Measurements from ENCODE around the gene INTU.
"Not testable (repeated sequence)": the region's sequence is repeated elsewhere in the genome, so short reads cannot be mapped to it uniquely, and the experiment has no call there.

INTU gene

DNA sequence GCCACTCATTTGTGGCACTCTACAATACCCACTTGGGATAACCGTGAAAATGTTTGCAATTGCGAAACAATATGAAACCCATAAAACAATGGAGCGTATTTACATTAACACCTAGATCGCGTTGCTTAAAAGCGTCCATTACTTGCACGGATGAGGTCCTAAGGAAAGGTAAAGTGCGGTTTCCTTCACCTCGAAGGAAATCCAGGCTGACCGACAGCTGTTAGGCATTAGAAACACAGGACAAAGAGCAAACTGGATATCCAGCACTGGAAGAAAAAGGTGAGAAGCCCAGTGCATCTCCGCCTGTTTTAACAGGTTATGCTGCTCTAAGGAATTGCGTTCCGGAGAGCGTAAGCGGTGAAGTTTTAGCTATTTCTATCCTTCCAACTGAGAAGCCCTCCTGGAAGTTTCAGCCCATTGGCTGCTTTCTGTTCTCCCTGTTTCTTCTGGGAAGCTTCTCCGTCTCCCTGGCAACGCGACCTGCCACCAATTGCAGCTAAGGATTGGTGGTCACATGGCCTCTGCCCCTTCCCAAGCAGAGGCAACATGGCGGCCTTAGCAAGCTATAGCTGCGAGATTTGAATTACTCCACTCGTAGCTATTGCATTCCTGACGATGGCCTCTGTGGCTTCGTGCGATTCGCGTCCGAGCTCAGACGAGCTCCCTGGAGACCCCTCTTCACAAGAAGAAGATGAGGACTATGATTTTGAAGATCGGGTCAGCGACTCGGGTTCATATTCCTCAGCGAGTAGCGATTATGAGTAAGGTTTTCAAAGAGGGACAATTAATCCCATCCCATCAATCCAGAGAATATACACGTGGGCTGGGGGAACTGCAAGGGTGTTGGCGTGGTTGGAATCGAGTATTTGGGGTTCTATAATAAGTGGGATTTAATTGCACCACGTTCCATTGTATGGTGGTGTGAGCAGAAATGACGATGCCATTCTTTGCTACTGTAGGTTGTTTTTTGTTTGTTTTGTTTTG, at the start of gene INTU:
TSS of gene INTU (plus strand) at position 538 of the 984 bp plus-strand sequence. CDS start at position 616, 78 bp downstream.
- DNase-seq (ENCODE audit: low read depth in 2 of 3, low spot score in 2 of 3), result no peak

DNA sequence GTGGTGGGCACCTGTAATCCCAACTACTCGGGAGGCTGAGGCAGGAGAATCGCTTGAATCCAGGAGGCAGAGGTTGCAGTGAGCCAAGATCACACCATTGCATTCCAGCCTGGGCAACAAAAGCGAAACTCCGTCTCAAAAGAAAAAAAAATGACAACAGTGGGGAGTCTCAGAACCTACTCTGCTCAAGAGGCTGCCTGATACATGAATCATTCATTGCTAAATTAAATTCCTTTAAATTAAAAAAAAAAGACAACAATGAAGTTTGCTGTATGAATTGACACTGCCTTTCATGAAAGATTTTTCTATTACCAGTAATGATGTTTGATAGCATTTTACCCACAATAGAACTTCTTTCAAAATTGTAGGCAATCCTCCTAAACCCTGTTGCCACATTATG, 46.3 kb upstream of the INTU start:
- DNase-seq (ENCODE audit: low read depth in 2 of 3, low spot score in 2 of 3), result not testable (repeated sequence)

DNA sequence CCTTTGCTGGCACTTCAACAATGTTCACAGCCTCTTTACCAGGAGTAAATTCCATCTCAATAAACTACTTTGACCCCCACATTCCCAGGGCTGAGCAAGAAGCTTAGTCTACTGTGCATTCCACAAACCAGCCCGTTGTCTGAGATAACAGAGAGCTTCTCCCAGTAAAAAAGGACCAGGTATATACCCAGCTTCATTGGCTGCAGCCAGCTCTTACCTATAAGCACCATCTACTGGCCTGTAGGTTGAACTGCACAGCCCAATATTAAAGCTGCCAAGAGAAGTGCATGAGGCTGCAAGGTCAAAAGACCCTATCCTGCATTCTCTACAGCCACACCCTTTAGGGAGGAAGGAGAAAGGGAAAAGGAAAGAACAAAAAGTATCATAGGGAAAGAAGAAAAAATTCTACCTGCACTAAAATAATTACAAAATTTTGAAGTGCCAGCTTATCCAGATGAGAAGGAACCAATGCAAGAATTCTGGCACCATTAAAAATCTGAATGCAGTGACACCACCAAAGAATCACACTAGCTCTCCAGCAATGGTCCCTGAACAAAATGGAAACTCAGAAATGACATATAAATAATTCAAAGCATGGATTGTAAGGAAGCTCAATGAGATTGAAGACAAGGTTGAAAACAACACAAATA, 45.7 kb upstream of the INTU start:
- no peak for DNase-seq (ENCODE audit: low read depth in 2 of 3, low spot score in 2 of 3)

DNA sequence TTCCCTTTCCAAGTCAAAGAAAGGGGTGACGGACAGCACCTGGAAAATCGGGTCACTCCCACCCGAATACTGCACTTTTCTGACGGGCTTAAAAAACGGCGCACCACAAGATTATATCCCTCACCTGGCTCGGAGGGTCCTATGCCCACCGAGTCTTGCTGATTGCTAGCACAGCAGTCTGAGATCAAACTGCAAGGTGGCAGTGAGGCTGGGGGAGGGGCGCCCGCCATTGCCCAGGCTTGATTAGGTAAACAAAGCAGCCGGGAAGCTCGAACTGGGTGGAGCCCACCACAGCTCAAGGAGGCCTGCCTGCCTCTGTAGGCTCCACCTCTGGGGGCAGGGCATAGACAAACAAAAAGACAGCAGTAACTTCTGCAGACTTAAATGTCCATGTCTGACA, 43.6 kb upstream of the INTU start:
- not testable (repeated sequence) for DNase-seq (ENCODE audit: low read depth in 2 of 3, low spot score in 2 of 3)

DNA sequence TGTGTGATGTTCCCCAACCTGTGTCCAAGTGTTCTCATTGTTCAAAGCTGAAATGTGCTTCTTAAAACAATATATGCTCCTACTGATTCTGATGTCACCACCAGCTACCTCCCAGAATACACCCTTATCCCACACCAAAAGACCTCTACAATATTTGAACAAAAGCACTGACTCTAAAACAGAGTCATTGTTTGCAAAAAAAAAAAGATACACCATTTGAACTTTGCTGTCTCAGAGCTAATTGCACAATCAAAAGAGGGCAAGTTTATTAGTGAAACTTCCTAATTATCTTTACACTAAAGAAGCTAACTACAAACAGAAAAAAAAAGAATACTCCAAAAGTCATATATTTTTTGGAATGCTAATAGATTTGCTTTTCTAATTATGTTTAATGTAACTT, 34.1 kb upstream of the INTU start:
- no peak for DNase-seq (ENCODE audit: low read depth in 2 of 3, low spot score in 2 of 3)

DNA sequence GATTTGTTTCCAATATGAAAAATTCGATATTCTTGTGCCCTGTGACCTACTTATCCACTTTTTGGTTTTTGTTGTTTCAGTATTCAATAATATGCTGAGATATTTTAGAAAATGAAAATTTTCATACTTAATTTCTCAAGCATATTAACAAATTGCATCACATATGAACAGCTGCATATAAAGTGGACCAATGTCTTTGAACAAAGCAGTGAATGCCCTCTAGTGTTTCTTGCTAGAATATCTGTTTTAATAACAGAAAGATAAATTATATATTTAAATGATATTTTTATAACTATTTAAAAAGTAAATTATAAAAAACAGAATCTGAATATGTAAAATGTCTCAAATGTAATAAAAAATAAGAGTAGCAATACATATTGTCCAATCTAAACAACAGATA, 31.7 kb upstream of the INTU start:
- DNase-seq (ENCODE audit: low read depth in 2 of 3, low spot score in 2 of 3), result no peak

DNA sequence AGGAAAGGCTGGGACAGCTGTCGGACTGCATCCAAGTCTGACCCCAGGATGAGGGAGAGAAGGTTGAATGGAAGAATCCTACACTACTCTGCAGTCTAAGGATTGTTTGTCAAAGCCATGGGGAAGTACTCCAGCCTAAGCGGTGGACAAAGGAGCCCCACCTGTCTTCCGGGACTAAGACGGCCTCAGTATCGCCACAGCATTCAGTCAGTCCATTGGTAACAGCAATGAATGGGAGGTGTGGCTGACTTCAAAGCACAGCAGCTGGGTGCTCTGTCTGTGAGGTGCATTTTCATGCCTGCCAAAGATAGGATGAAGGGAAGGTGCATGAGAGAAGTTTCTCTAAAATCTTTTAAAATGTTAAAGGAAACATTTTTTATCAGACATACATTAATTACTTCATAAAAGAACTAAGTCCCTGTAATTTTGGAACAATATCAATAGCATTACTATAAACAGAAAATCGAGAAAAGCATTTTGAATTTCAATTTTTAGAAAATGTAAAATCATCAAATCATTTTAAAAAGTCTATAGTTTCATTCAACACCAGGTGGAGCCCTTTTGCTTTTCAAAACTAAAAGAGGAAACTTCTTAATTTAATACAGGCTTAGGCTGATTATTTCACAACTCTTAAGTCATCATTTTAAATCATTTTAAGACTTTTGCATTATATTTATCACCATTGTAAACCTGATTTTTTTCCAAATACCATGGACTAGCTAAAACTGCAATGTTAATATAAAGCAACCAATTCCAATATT, 27.6 kb upstream of the INTU start:
- no peak for DNase-seq (ENCODE audit: low read depth in 2 of 3, low spot score in 2 of 3)

DNA sequence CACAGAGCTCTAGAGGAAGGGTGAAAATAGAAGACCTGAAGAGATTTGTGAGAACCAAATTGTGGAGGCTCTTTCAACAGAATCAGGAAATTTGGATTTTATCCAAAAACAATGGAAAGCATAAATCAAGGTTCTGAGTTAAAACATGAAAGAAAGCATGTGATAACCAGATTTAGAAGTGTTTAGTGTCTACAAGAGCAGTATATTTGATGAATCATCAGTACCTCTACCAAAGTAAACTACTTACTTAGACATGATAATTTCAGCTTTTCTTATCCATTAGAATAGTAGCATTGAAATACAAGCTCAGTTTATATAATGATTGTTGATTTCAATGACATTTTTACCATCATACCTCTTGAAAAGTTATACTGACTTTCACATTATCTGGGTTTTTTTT, 25.9 kb upstream of the INTU start:
- DNase-seq (ENCODE audit: low read depth in 2 of 3, low spot score in 2 of 3), result no peak

DNA sequence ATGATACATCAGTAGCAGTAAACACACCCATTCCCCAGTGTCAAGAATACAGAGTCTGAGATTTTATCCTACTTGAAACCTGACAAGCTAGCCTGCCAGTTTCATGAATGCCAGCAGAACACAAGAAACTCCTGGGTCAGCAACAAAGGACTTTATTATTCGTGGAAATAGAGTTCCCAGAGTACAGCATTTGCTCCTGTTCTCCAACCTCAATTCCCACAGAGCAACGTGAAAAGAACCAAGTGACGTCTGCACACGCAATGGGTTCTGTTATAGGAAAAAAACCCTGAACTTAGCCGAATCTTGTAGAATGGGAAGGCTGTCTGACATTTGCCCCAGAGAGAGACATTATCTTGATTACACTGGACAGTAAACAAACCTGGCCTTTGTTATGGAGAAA, 23.3 kb upstream of the INTU start:
- DNase-seq (ENCODE audit: low read depth in 2 of 3, low spot score in 2 of 3), result no peak

DNA sequence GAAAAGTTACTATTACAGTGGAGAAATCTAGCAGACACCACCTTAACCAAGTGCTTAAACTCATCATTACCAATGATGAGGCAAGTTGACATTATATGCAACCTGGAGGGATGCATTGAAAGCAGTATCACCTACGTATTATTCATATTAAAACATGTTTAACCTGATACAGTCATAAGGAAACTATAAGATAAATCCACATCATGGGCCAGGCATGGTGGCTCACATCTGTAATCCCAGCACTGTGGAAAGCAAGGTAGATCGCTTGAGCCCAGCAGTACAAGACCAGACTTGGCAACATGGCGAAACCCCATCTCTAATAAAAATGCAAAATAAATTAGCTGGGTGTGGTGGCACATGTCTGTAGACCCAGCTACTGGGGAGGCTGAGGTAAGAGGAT, 22.3 kb upstream of the INTU start:
- no peak for DNase-seq (ENCODE audit: low read depth in 2 of 3, low spot score in 2 of 3)

DNA sequence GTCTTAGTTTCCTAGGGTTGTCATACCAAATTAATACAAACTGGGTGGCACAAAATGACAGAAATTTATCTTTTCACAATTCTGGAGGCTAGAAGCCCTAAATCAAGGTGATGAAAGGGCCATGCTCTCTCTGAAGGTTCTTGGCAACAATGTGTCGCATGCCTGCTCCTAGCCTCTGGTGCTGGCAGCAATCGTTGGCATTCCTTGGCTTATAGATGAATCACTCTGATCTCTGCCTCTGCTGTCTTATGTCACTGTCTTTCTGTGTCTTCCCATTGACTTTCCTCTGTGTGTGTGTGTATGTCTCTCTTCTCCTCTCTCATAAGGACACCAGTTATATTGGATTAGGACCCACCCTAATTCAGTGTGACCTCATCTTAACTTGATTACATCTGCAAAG, 15.9 kb upstream of the INTU start:
- no peak for DNase-seq (ENCODE audit: low read depth in 2 of 3, low spot score in 2 of 3)

DNA sequence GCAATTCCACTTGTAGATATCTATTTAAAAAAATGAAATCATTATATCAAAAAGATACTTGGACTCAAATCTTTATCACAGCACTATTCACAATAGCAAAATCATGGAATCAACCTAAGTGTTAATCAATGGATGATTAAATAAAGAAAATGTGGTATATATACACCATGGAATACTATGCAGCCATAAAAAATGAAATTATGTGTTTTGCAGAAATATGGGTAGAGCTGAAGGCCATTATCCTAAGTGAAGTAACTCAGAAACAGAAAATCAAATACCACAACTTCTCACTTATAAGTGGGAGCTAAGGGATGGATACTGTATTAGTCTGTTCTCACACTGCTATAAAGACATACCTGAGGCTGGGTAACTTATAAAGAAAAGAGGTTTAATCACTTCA, 14.3 kb upstream of the INTU start:
- DNase-seq (ENCODE audit: low read depth in 2 of 3, low spot score in 2 of 3), result no peak

DNA sequence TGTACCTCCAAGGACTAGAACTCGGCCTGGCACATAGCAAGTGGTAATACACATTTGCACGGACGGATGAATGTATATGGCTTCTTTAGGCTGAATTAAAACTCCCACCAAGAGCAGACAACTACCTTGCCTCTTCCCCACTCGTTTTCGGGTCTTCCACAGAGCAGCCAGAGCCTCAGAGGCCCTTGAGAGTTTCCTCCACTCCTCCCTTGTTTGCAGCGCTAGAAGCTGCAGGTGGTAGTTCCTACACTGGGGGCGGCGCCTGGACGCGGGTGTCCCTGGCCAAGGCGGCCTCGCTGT, 10.2 kb upstream of the INTU start:
- DNase-seq (ENCODE audit: low read depth in 2 of 3, low spot score in 2 of 3), result no peak

DNA sequence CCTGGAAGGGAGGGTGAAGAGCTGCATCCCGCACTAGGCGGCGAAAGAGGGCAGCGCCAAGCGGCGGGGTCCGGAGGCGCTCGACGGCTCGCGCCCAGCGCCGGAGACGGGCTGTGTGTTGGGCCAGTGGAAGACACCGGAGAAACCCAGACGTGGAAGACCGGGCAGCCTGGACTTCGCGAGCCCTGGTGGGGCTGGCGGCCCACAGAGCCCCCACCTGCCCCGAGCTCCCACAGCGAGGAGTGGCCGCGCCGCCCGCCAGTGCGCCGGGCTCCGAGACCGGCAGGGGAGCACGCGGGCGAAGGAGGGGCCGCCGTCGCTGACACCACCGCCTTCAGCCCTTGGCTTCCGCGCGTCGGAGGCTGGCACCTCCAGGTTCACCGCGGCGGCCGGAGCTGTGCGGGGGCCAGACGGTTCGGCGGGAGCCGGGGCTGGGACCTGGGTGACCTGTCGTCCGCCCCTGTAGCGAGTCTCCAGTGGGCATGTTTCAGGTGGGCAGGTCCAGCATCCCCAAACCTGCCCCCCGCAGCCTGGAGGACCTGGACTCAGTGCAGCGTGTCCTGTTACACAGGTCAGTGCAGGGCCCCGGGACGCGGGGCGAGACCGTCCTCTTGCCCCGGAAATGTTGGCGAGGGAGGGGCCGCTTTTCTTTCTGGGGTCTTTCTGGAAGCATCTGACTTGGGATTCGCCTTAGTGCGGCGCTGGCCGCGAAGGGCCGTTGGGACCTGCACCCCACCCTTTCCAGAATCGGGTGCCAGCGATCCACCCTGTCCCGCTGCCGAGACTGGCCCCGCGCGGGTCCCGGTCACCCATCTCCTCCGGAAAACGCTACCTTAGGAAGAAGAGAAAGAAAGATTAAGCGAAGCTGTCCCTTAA, 9.6 kb upstream of the INTU start:
- no peak for DNase-seq (ENCODE audit: low read depth in 2 of 3, low spot score in 2 of 3)

DNA sequence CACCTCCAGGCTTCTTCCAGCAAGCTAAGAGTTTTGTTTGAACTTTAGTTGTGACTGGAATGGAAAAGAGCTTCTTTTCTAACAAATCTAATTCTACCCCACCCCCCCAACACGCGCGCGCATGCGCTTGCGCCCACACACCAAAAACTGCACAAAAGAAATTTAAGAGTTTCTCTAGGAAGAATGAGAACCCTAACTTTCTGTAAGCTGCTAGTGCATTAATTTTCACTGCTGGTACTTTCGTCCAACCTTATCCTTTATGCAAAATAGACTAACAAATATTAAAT, 9.0 kb upstream of the INTU start:
- DNase-seq (ENCODE audit: low read depth in 2 of 3, low spot score in 2 of 3), result no peak

DNA sequence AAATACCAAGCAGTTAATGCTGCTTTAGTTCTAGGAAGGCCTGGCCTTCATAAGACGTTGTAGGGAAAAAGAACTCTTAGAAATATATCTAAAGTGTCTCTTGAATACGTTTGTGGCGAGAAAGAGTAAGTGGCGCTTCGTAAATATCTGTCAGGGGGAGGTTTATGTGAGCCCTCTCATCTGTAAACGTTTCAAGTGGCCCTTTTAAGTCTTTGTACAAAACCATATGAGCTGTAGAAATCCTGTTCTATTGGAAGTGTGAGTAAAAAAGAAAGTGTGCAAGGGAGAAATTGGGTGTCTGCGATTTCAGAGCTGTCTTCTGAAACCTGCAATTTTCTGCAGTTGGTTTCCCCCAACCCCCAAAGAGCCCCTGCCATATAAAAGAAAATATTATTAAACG, 8.6 kb upstream of the INTU start:
- no peak for DNase-seq (ENCODE audit: low read depth in 2 of 3, low spot score in 2 of 3)

DNA sequence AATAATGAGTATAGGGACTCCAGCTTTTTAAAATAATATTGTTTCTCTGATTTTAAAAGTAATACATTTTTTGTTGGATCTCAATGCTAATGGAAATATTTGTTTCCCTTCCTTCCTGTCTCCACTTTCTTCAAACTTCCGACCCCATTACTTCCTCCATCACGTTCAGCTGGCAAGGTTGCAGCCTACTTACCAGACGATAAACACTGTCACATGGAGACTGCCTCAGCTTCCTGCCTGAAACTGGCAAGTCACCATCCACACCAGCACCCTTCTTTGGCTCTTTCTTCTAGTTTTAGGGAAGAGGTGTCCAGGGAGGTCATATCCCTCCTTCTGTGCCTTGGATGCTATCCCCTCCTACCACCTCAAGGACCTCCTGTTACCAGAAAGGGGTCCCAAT, 3.4 kb upstream of the INTU start:
- no peak for DNase-seq (ENCODE audit: low read depth in 2 of 3, low spot score in 2 of 3)

DNA sequence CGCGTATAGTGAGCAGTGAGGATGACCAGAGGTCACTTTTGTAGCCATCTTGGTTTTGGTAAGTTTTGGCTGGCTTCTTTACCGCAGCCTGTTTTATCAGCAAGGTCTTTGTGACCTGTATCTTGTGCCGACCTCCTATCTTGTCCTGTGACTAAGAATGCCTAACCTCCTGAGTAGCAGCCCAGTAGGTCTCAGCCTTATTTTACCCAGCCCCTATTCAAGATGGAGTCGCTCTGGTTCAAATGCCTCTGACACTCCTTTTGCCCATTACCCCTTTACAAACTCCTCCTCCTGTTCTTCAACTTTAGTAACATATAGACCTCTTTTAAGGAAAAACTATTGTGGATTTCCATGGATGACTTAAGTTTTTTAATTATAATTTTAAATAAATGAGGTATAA, 2.6 kb upstream of the INTU start:
- DNase-seq (ENCODE audit: low read depth in 2 of 3, low spot score in 2 of 3), result no peak

DNA sequence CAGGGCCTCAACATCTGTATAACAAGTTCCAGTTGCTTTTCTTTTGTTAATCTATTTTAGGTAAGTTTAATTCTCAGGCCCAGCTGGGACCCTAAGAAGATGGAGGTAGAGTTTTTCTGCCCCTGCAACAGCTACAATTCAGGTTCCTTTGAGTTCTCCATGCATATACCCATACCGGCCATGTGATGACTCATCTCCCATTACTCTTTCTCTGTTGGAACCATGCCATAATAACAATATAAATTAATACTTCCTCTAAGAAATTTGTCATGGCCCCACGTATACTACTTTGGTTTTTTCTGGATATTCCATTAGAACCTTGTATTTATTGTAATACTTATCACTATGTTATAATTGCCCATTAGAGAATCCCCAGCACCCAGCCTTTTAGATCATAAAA, 1.3 kb upstream of the INTU start:
- no peak for DNase-seq (ENCODE audit: low read depth in 2 of 3, low spot score in 2 of 3)

DNA sequence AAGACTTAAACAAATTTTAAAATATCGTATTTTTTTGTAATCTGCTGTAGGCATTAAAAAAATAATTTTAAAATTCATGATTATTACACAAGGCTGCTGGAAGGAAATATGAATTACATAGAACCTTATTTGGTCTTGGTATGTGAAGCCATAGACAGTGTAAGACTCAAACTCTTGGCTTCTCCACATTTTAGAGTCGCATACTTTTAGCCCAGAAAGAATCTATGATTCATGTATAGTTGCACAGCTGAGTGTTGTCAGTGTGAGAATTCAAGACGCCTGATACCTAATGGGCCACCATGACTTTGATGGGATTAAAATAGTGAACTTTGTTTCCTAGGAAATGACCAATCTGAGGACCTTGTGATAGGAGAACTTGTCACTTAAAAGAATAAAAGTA, 1.4 kb downstream of the INTU start:
- DNase-seq (ENCODE audit: low read depth in 2 of 3, low spot score in 2 of 3), result no peak

DNA sequence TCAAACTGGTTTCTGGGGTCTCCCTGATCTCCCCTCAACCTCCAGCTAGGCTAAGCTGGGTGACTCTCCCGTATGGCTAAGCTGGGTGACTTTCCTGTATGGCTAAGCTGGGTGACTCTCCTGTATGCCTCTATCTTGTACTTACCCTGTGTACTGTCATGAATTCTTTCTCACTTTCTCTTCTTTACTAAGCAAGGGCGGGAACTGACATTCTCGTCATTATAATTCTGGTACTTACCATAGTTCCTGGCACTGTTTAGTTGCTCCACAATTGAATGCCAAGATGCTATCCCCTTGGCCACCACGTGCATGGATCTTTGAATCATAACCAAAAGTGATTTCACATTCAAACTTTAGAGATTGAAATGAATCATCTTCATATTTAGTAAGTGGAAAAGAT, 8.8 kb downstream of the INTU start:
- no peak for DNase-seq (ENCODE audit: low read depth in 2 of 3, low spot score in 2 of 3)

All from activated CD8-positive, alpha-beta memory T cell treated with anti-CD3 and anti-CD28 coated beads for 48 hours (primary cell).